ENCODE measurements around the gene BTG2.

- TF ChIP-seq CTCF (conservative IDR thresholded peaks at IDR 0.05; ENCODE audit: low read length) (no peak), EZH2phosphoT487 (IDR thresholded peaks at IDR 0.05; ENCODE audit: borderline replicate concordance) (no peak)
These were observed 22.4 kb upstream of the BTG2 start for GRCh38 chr1:203282720-203283542.

Measured in Loucy (cell line).